HEK293 (cell line): ENCODE results near the gene ENDOV.

Experiments
- CTCF ChIA-PET: fragments of 350-600 bp; formaldehyde crosslinking; extraction: SDS; loops from one replicate; lab custom pipeline; 2021; ENCODE audit warnings: antibody characterized with exemption; lab: Yijun Ruan, JAX
- POLR2A ChIA-PET: fragments of 300-600 bp; formaldehyde crosslinking; extraction: SDS; loops from one replicate; lab custom pipeline; 2020; ENCODE audit warnings: antibody characterized with exemption, inconsistent platforms; lab: Yijun Ruan, JAX
- H3K27ac ChIP-seq: fragments of 200-500 bp; sonication (Bioruptor generic); 2 replicates; pipeline ENCODE4 v1.5.1; 2014; ENCODE audit warnings: low read depth, low read length, control low read depth, inconsistent platforms; ENCODE audit errors: extremely low read depth
- H3K36me3 ChIP-seq, 2 experiments: fragments of 200-500 bp in 1 of 2; sonication (Bioruptor generic) in 1 of 2; 1 replicate in 1 of 2; 2 replicates in 1 of 2; pipeline ENCODE4 v1.5.1; 2014 to 2017; ENCODE audit warnings: inconsistent platforms in 2 of 2, low read length in 2 of 2; ENCODE audit not compliant: control insufficient read depth in 2 of 2, insufficient read depth in 1 of 2
- H3K4me1 ChIP-seq: fragments of 200-500 bp; sonication (Bioruptor generic); 2 replicates; pipeline ENCODE4 v1.5.1; 2014; ENCODE audit warnings: mild to moderate bottlenecking, low read length, inconsistent platforms; ENCODE audit not compliant: control insufficient read depth, insufficient read depth
- H3K4me3 ChIP-seq: 2 replicates; pipeline ENCODE4 v1.5.1; 2011; ENCODE audit warnings: low read depth, mild to moderate bottlenecking, control low read depth, low read length, moderate library complexity
- H3K9me3 ChIP-seq: fragments of 200-500 bp; sonication (Bioruptor generic); 2 replicates; pipeline ENCODE4 v1.5.1; 2014; ENCODE audit warnings: low read depth, low read length, inconsistent platforms; ENCODE audit not compliant: control insufficient read depth, insufficient read depth
- BCL11B ChIP-seq: fragments of 450-650 bp; formaldehyde crosslinking; IDR thresholded peaks from 2 replicates; pipeline ENCODE4 v1.5.1; 2016; ENCODE audit warnings: low read depth, missing biosample characterization, missing genetic modification characterization
- GLI2 ChIP-seq: fragments of 450-650 bp; formaldehyde crosslinking; IDR thresholded peaks from 2 replicates; pipeline ENCODE4; 2017; ENCODE audit warnings: missing biosample characterization, missing genetic modification characterization, low read depth, borderline replicate concordance
- TRIM28 ChIP-seq: IDR thresholded peaks from 2 replicates; pipeline ENCODE4 v1.6.1; 2011; ENCODE audit warnings: low read length, control low read depth, borderline replicate concordance
- TSHZ1 ChIP-seq: fragments of 450-650 bp; formaldehyde crosslinking; IDR thresholded peaks from 2 replicates; pipeline ENCODE4 v1.5.1; 2016; ENCODE audit warnings: missing biosample characterization, missing genetic modification characterization, borderline replicate concordance
- ZBTB17 ChIP-seq: fragments of 450-650 bp; formaldehyde crosslinking; IDR thresholded peaks from 2 replicates; pipeline ENCODE4 v1.5.1; 2016; ENCODE audit warnings: missing biosample characterization, missing genetic modification characterization
- ZFHX2 ChIP-seq: fragments of 450-650 bp; formaldehyde crosslinking; conservative IDR thresholded peaks from 2 replicates; pipeline ENCODE4 v1.5.1; 2016; ENCODE audit warnings: missing biosample characterization, missing genetic modification characterization
- ZFP3 ChIP-seq: fragments of 450-650 bp; formaldehyde crosslinking; IDR thresholded peaks from 2 replicates; pipeline ENCODE4 v1.5.1; 2016; ENCODE audit warnings: low read depth, missing biosample characterization, missing genetic modification characterization
- ZNF10 ChIP-seq: fragments of 450-650 bp; formaldehyde crosslinking; IDR thresholded peaks from 2 replicates; pipeline ENCODE4 v1.5.1; 2017; ENCODE audit warnings: missing biosample characterization, missing genetic modification characterization
- ZNF146 ChIP-seq: fragments of 450-650 bp; formaldehyde crosslinking; IDR thresholded peaks from 2 replicates; pipeline ENCODE4 v1.5.1; 2016; ENCODE audit warnings: missing biosample characterization, missing genetic modification characterization
- ZNF350 ChIP-seq: fragments of 450-650 bp; formaldehyde crosslinking; IDR thresholded peaks from 2 replicates; pipeline ENCODE4 v1.5.0; 2017; ENCODE audit warnings: missing biosample characterization, mild to moderate bottlenecking, missing genetic modification characterization
- ZNF366 ChIP-seq: fragments of 450-650 bp; formaldehyde crosslinking; conservative IDR thresholded peaks from 2 replicates; pipeline ENCODE4 v1.5.1; 2016; ENCODE audit warnings: missing biosample characterization, missing genetic modification characterization
- ZNF48 ChIP-seq: fragments of 450-650 bp; formaldehyde crosslinking; IDR thresholded peaks from 2 replicates; pipeline ENCODE4 v1.5.1; 2016; ENCODE audit warnings: missing biosample characterization, missing genetic modification characterization
- ZNF501 ChIP-seq: fragments of 450-650 bp; formaldehyde crosslinking; IDR thresholded peaks from 2 replicates; pipeline ENCODE4 v1.5.1; 2016; ENCODE audit warnings: missing biosample characterization, missing genetic modification characterization
- ZNF555 ChIP-seq: fragments of 450-650 bp; formaldehyde crosslinking; conservative IDR thresholded peaks from 2 replicates; pipeline ENCODE4 v1.5.1; 2017; ENCODE audit warnings: missing biosample characterization, mild to moderate bottlenecking, missing genetic modification characterization, inconsistent platforms
- ZNF571 ChIP-seq: fragments of 450-650 bp; formaldehyde crosslinking; IDR thresholded peaks from 2 replicates; pipeline ENCODE4 v1.5.0; 2017; ENCODE audit warnings: missing biosample characterization, missing genetic modification characterization
- ZNF596 ChIP-seq: fragments of 450-650 bp; IDR thresholded peaks from 2 replicates; pipeline ENCODE4 v1.5.0; 2018; ENCODE audit warnings: missing biosample characterization, mild to moderate bottlenecking, missing genetic modification characterization, moderate library complexity
- ZNF707 ChIP-seq: fragments of 450-650 bp; formaldehyde crosslinking; IDR thresholded peaks from 2 replicates; pipeline ENCODE4 v1.5.1; 2016; ENCODE audit warnings: missing biosample characterization, missing genetic modification characterization
- ZSCAN18 ChIP-seq: fragments of 450-650 bp; formaldehyde crosslinking; IDR thresholded peaks from 2 replicates; pipeline ENCODE4 v1.5.1; 2016; ENCODE audit warnings: missing biosample characterization, missing genetic modification characterization
- TF ChIP-seq, protein P1 (sequence below): fragments of 450-650 bp; formaldehyde crosslinking; IDR thresholded peaks from 2 replicates; pipeline ENCODE4; 2016; ENCODE audit warnings: missing biosample characterization, missing genetic modification characterization
- TF ChIP-seq, protein P2 (sequence below): fragments of 450-650 bp; formaldehyde crosslinking; IDR thresholded peaks from 2 replicates; pipeline ENCODE4 v1.5.1; 2016; ENCODE audit warnings: missing biosample characterization, missing genetic modification characterization
- TF ChIP-seq, protein P3 (sequence below): fragments of 450-650 bp; formaldehyde crosslinking; conservative IDR thresholded peaks from 2 replicates; pipeline ENCODE4 v1.5.1; 2016; ENCODE audit warnings: low read depth, missing biosample characterization, missing genetic modification characterization
- TF ChIP-seq, protein P4 (sequence below): fragments of 450-650 bp; formaldehyde crosslinking; IDR thresholded peaks from 2 replicates; pipeline ENCODE4 v1.5.1; 2016; ENCODE audit warnings: missing biosample characterization, missing genetic modification characterization, low read depth

Gene ENDOV

DNA sequence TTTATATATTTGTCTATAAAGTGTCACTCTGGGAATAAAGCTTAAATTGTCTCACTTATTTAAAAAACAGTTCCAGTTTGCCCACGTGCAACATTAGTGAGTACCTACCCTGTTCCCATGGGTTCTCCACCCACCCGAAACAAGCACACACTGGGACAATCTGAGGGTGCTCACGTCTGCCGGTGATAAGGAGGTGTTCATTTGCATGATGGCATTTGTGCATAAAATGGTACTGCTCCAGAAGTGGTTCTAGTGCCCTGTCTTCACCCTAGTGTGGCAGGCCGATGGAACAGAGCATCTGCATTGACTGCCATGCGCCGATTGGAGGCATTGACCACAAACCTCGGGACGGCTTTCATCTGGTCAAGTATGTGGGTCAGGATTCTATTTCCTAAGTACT lies 35.6 kb upstream of the ENDOV start:
- Histone ChIP-seq H3K27ac (no peak overlapping the region), H3K36me3 (peaks cover 23 to 99% of the 10 kb centered on the region in 2 experiments), H3K9me3 (no peaks in the 10 kb centered on the region), H3K4me1 (no peaks in the 10 kb centered on the region), H3K4me3 (no peak overlapping the region)
- POLR2A ChIA-PET, result no interaction called here
- TF ChIP-seq TSHZ1, result no peak
- no peak for TF ChIP-seq ZNF596 (tag by site-specific recombination)
- TF ChIP-seq ZNF10, result no peak
- no peak for TF ChIP-seq ZFP3 (tag by site-specific recombination)
- TF ChIP-seq, protein P1, sequence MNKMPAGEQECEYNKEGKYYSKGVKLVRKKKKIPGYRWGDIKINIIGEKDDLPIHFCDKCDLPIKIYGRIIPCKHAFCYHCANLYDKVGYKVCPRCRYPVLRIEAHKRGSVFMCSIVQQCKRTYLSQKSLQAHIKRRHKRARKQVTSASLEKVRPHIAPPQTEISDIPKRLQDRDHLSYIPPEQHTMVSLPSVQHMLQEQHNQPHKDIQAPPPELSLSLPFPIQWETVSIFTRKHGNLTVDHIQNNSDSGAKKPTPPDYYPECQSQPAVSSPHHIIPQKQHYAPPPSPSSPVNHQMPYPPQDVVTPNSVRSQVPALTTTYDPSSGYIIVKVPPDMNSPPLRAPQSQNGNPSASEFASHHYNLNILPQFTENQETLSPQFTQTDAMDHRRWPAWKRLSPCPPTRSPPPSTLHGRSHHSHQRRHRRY (tag by site-specific recombination), result no peak
- TF ChIP-seq TRIM28, result no peak
- CTCF ChIA-PET, result interaction anchor here (0.9 to 1.0 kb wide), 2 partner anchors 14 to 374 kb away, joined by 3 to 4 read pairs; no protein-coding TSS in a partner anchor

- no peaks in the 10 kb centered on the region for H3K9me3 ChIP-seq
- H3K27ac ChIP-seq, result no peak overlapping the region
- ChIA-PET POLR2A (no interaction called here), CTCF (no interaction called here)
- no peaks in the 10 kb centered on the region for H3K4me1 ChIP-seq
- H3K4me3 ChIP-seq, result no peak overlapping the region
- H3K36me3 ChIP-seq, result peaks cover 23 to 100% of the 10 kb centered on the region in 2 experiments
- TF ChIP-seq ZNF555 (tag by site-specific recombination) (no peak), ZSCAN18 (tag by site-specific recombination) (no peak), ZFHX2 (tag by site-specific recombination) (no peak), BCL11B (no peak), ZNF571 (tag by site-specific recombination) (no peak), ZNF707 (tag by site-specific recombination) (no peak), ZNF366 (tag by site-specific recombination) (no peak), ZNF48 (tag by site-specific recombination) (no peak), ZNF350 (tag by site-specific recombination) (no peak), GLI2 (tag by site-specific recombination) (no peak), ZNF146 (tag by site-specific recombination) (no peak), ZNF501 (tag by site-specific recombination) (no peak), ZBTB17 (tag by site-specific recombination) (no peak)
- TF ChIP-seq, protein P2, sequence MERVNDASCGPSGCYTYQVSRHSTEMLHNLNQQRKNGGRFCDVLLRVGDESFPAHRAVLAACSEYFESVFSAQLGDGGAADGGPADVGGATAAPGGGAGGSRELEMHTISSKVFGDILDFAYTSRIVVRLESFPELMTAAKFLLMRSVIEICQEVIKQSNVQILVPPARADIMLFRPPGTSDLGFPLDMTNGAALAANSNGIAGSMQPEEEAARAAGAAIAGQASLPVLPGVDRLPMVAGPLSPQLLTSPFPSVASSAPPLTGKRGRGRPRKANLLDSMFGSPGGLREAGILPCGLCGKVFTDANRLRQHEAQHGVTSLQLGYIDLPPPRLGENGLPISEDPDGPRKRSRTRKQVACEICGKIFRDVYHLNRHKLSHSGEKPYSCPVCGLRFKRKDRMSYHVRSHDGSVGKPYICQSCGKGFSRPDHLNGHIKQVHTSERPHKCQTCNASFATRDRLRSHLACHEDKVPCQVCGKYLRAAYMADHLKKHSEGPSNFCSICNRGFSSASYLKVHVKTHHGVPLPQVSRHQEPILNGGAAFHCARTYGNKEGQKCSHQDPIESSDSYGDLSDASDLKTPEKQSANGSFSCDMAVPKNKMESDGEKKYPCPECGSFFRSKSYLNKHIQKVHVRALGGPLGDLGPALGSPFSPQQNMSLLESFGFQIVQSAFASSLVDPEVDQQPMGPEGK (tag by site-specific recombination), result no peak
- TF ChIP-seq, protein P3, sequence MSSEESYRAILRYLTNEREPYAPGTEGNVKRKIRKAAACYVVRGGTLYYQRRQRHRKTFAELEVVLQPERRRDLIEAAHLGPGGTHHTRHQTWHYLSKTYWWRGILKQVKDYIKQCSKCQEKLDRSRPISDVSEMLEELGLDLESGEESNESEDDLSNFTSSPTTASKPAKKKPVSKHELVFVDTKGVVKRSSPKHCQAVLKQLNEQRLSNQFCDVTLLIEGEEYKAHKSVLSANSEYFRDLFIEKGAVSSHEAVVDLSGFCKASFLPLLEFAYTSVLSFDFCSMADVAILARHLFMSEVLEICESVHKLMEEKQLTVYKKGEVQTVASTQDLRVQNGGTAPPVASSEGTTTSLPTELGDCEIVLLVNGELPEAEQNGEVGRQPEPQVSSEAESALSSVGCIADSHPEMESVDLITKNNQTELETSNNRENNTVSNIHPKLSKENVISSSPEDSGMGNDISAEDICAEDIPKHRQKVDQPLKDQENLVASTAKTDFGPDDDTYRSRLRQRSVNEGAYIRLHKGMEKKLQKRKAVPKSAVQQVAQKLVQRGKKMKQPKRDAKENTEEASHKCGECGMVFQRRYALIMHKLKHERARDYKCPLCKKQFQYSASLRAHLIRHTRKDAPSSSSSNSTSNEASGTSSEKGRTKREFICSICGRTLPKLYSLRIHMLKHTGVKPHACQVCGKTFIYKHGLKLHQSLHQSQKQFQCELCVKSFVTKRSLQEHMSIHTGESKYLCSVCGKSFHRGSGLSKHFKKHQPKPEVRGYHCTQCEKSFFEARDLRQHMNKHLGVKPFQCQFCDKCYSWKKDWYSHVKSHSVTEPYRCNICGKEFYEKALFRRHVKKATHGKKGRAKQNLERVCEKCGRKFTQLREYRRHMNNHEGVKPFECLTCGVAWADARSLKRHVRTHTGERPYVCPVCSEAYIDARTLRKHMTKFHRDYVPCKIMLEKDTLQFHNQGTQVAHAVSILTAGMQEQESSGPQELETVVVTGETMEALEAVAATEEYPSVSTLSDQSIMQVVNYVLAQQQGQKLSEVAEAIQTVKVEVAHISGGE (tag by site-specific recombination), result no peak
- TF ChIP-seq, protein P4, sequence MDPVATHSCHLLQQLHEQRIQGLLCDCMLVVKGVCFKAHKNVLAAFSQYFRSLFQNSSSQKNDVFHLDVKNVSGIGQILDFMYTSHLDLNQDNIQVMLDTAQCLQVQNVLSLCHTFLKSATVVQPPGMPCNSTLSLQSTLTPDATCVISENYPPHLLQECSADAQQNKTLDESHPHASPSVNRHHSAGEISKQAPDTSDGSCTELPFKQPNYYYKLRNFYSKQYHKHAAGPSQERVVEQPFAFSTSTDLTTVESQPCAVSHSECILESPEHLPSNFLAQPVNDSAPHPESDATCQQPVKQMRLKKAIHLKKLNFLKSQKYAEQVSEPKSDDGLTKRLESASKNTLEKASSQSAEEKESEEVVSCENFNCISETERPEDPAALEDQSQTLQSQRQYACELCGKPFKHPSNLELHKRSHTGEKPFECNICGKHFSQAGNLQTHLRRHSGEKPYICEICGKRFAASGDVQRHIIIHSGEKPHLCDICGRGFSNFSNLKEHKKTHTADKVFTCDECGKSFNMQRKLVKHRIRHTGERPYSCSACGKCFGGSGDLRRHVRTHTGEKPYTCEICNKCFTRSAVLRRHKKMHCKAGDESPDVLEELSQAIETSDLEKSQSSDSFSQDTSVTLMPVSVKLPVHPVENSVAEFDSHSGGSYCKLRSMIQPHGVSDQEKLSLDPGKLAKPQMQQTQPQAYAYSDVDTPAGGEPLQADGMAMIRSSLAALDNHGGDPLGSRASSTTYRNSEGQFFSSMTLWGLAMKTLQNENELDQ, result no peak
These were observed 34.9 kb upstream of the ENDOV start for GRCh38 chr17:80380068-80380467.
